Stomach (tissue), 9 donors: ENCODE results near the gene TMEM101. TPM values are rescaled to one million over a fixed set of nuclear protein-coding genes. Genes with fewer than 3 reads are reported as not detected.

Source experiments
- DNase-seq, 2 donors: peaks; one replicate each; pipeline versions ENCODE4 v3.0.0 to v3.0.0-alpha.2; 2013 to 2019
- H3K27ac ChIP-seq, 5 donors: fragments of 200-600 bp in 4 of 5; sonication (generic) in 4 of 5; one replicate each; pipeline ENCODE4 v1.5.1; 2013 to 2019; ENCODE audit warnings: mild to moderate bottlenecking in 1 of 5, moderate library complexity in 1 of 5
- H3K27me3 ChIP-seq, 3 donors: fragments of 200-600 bp; sonication (generic); one replicate each; pipeline ENCODE4 v1.5.1; 2017 to 2019; ENCODE audit warnings: mixed run types in 1 of 3
- H3K36me3 ChIP-seq, 4 donors: fragments of 200-600 bp; sonication (generic); 1 replicate in 3 of 4; 2 replicates in 1 of 4; pipeline ENCODE4 v1.5.1; 2016 to 2019
- H3K4me1 ChIP-seq, 4 donors: fragments of 200-600 bp; sonication (generic); one replicate each; pipeline ENCODE4 v1.5.1; 2016 to 2019
- H3K4me3 ChIP-seq, 4 donors: fragments of 200-600 bp; sonication (generic) in 3 of 4; one replicate each; pipeline ENCODE4 v1.5.1; 2016 to 2019; ENCODE audit warnings: mild to moderate bottlenecking in 1 of 4
- H3K9me3 ChIP-seq, 4 donors: fragments of 200-600 bp; sonication (generic); one replicate each; pipeline ENCODE4 v1.5.1; 2016 to 2019
- CTCF ChIP-seq, 7 experiments: fragments of 450-650 bp in 4 of 7; fragments of 200-600 bp in 3 of 7; sonication (generic) in 3 of 7; IDR thresholded peaks; one replicate each; pipeline ENCODE4 v1.5.1; 2016 to 2019; ENCODE audit warnings: antibody characterized with exemption in 7 of 7, control low read depth in 2 of 7, mild to moderate bottlenecking in 1 of 7
- EP300 ChIP-seq: sonication (generic); formaldehyde crosslinking; IDR thresholded peaks from one replicate; pipeline ENCODE4 v1.6.1; 2017; ENCODE audit warnings: antibody characterized with exemption
- POLR2A ChIP-seq, 4 donors: fragments of 450-650 bp; IDR thresholded peaks; one replicate each; pipeline ENCODE4 v1.6.1; 2016; ENCODE audit warnings: antibody characterized with exemption in 4 of 4, control low read depth in 2 of 4, mild to moderate bottlenecking in 1 of 4, moderate library complexity in 1 of 4
- POLR2AphosphoS5 ChIP-seq, 3 donors: sonication (generic); formaldehyde crosslinking; IDR thresholded peaks; one replicate each; pipeline ENCODE4 v1.6.1; 2016; ENCODE audit warnings: antibody characterized with exemption in 3 of 3
- WGBS, 5 donors: extraction: QIAGEN DNeasy Blood & Tissue Kit in 3 of 5; methylation state at CpG; one replicate each; pipeline versions ENCODE4 v1.1.5 to v1.1.7; 2013 to 2018; 5-methylcytosine and 5-hydroxymethylcytosine counted together
- intact Hi-C: fragments of 100-400 bp; cut with DNase I; formaldehyde crosslinking; loops from one replicate; pipeline ENCODE4 v1.15.1; 2023; ENCODE audit warnings: low total_unique reads
- polyA plus RNA-seq, 3 donors: library from polyadenylated mRNA; stranded (reverse); fragments of 200-250 nt; gene quantifications; one replicate each; pipeline ENCODE4 v1.2.3, GENCODE V29; 2013
- total RNA-seq, 5 donors: library from RNA; depleted of rRNA; stranded (reverse); fragments of >200 nt; gene quantifications; one replicate each; pipeline versions ENCODE4 v1.1.0 to v1.2.3, GENCODE V29; 2014 to 2016
- donor health status: healthy with polysubstance abuse.
- donor health status: Bipolar disorder and iron deficiency.
- donor health status: healthy.

TMEM101 gene
- total and polyA plus RNA-seq, 8 donors: 1.8 to 41.9 (median 29.8) TPM

GRCh38 chr17:44006598-44007345 lies 8.0 kb downstream of the TMEM101 start:
- intact Hi-C loops: no loop called here
- Histone ChIP-seq H3K27ac (peak overlapping the region; percentile 14 to 73 (median 56)), H3K4me1 (peaks cover 35 to 45% (median 43%) of the 10 kb centered on the region in 4 donors), H3K27me3 (peaks cover 14 to 49% (median 25%) of the 10 kb centered on the region in 3 donors), H3K9me3 (no peaks in the 10 kb centered on the region), H3K36me3 (peaks cover under 1 to 24% (median 17%) of the 10 kb centered on the region in 4 donors), H3K4me3 (peak overlapping the region; percentile 52 to 66 (median 57))
- DNase-seq: peak; percentile 98 to 100
- 0 to 1% (median 0%) methylated on average over 22 to 40 of the region's 40 CpGs for WGBS, 5 donors
- TF ChIP-seq POLR2A (IDR thresholded peaks at IDR 0.05) (no peak), CTCF (IDR thresholded peaks at IDR 0.05) (peak in 4 of 7 experiments; percentile 23 to 32 (median 24)), EP300 (no peak), POLR2AphosphoS5 (IDR thresholded peaks at IDR 0.05) (peak in 2 of 3 donors; percentile 5 to 20)

GRCh38 chr17:44006272-44006597 lies 8.5 kb downstream of the TMEM101 start:
- 1 to 5% (median 3%) methylated on average over 21 of the region's 21 CpGs for WGBS, 5 donors
- Histone ChIP-seq H3K27ac (peak overlapping the region; percentile 14 to 73 (median 56)), H3K4me3 (peak overlapping the region; percentile 52 to 66 (median 57)), H3K4me1 (peaks cover 35 to 45% (median 41%) of the 10 kb centered on the region in 4 donors), H3K27me3 (peaks cover 14 to 54% (median 25%) of the 10 kb centered on the region in 3 donors), H3K36me3 (peaks cover 0 to 19% (median 12%) of the 10 kb centered on the region in 4 donors), H3K9me3 (no peaks in the 10 kb centered on the region)
- no peak for TF ChIP-seq POLR2AphosphoS5 (IDR thresholded peaks at IDR 0.05)
- intact Hi-C loops: no loop called here
- no peak for DNase-seq

GRCh38 chr17:44005527-44006271 lies 9.1 kb downstream of the TMEM101 start:
- no peaks in the 10 kb centered on the region for H3K9me3 ChIP-seq
- peaks cover 35 to 45% (median 41%) of the 10 kb centered on the region in 4 donors for H3K4me1 ChIP-seq
- 4 to 6% (median 5%) methylated on average over 19 to 59 of the region's 59 CpGs for WGBS, 5 donors
- TF ChIP-seq EP300 (no peak), CTCF (IDR thresholded peaks at IDR 0.05) (peak in 1 of 7 experiments; percentile 17), POLR2A (IDR thresholded peaks at IDR 0.05) (no peak), POLR2AphosphoS5 (IDR thresholded peaks at IDR 0.05) (no peak)
- DNase-seq: peak; percentile 59 to 72
- H3K27ac ChIP-seq: peak overlapping the region in 3 of 5 donors; percentile 56 to 73 (median 66)
- peaks cover 14 to 54% (median 25%) of the 10 kb centered on the region in 3 donors for H3K27me3 ChIP-seq
- peaks cover 0 to 14% (median 10%) of the 10 kb centered on the region in 4 donors for H3K36me3 ChIP-seq
- H3K4me3 ChIP-seq: peak overlapping the region; percentile 52 to 66 (median 57)
- intact Hi-C loops: no loop called here

- Histone ChIP-seq H3K9me3 (no peaks in the 10 kb centered on the region), H3K36me3 (peaks cover 0 to 7% (median 4%) of the 10 kb centered on the region in 4 donors), H3K27ac (peak overlapping the region in 1 of 5 donors; percentile 18), H3K4me1 (peaks cover 35 to 45% (median 41%) of the 10 kb centered on the region in 4 donors), H3K27me3 (peaks cover 14 to 54% (median 25%) of the 10 kb centered on the region in 3 donors), H3K4me3 (peak overlapping the region; percentile 52 to 66 (median 57))
- 1 to 4% (median 3%) methylated on average over 13 to 71 of the region's 71 CpGs for WGBS, 5 donors
- DNase-seq: peak; percentile 36 to 72
- TF ChIP-seq POLR2A (IDR thresholded peaks at IDR 0.05) (no peak), POLR2AphosphoS5 (IDR thresholded peaks at IDR 0.05) (no peak), EP300 (no peak), CTCF (IDR thresholded peaks at IDR 0.05) (no peak)
- intact Hi-C loops: no loop called here
Measured at GRCh38 chr17:44004761-44005526, 9.8 kb downstream of the TMEM101 start.
